ENCODE measurements around the gene FADS3.

Gene FADS3

DNA sequence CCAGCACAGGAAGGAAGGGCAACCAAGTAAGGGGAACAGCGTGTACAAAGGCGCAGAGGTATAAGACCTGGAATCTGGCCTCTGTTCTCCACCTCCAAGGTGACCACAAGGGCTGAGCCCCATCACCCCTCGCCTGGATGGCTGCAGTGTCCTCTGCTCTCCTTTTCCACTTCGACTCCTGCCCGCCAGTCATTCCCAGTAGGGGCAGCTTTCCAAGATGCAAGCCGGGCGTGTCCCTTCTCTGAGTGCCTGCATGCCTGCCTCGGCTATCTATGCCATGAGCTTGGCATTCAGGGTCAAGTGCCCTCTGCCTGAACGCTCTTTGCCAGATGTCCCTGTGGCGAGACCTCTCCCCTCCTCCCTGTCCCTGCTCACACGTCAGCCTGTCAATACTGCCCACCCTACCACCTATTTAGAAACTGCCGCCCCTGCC is 17.0 kb downstream of the FADS3 start:
- DNase-seq = no peak

- no peak for DNase-seq
These were observed 17.6 kb downstream of the FADS3 start for GRCh38 chr11:61873588-61874376.

GRCh38 chr11:61872935-61873565 is 18.3 kb downstream of the FADS3 start:
- no peak for DNase-seq

DNA sequence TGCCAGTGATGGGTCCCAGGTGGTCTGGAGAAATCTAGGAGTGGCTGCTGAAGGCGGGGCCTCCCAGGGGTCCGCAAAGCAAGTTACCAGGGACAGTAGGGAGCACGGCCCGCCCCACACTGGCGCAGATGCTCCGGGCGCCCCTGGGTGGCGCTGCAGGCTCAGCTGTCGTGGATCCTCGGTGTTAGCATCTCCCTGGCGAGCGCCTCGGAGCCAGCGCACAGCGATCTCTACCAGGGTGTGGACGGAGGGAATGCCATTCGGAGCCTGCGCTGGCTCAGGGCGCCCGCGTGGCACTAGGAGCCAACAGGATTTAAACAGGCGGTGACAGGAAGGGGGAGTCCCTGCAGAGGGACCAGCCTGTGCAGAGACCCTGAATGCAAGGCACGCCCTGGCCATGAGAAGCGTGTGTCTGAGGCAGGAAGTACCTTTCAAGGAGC is 20.2 kb downstream of the FADS3 start:
- peak; percentile 60 for DNase-seq

GRCh38 chr11:61870541-61871031 is 20.8 kb downstream of the FADS3 start:
- DNase-seq = no peak

DNA sequence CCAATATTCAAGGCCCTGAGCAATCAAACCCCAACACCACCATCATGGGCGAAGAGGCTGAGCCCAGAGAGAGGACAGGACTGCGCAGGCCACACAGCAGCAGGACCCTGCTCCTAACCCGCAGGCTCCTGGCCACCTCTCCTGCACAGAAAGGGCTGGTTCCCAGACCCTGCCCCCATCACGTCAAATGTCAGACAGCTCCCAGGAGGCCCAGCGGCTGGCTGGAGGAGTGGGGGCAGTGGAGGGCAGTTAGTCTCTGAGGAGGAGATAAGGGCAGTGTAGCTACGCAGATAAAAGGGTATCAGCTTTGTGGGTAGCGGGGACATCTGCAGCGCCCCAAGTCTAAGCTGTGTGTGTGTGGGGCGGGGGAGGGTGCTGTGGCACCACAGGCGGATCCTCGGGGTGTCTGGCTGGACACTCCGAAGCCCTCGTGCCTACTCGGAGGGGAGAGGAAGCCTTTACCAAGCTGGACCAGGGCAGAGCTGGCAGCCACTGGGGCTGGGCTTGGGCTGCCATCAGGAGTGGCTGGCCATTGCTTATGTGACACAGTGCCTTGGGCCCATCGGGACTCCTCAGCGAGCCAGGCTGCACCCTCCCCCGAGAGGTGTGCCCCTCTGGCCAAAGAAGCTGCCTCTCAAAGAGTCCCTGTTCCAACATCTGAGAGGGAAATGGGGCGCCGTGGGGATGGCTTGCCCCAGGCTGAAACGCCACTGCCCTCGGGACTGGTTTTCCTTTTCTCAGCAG is 21.5 kb downstream of the FADS3 start:
- DNase-seq = no peak

DNA sequence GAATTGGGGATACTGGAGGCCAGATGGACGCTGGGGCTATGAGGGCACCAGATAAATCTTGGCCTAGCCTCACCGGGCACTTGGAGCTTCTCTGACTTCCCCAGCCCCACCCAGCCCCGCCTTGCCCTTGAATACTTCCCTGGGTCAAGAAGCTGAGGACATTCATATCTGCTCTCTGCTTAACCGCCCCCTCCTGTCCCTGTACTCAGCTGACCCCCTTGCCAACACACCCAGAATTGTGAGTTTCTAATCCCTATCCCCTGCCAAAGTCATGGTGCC is 22.0 kb downstream of the FADS3 start:
- DNase-seq = no peak

- no peak for DNase-seq
These were observed 22.5 kb downstream of the FADS3 start for GRCh38 chr11:61868571-61869428.

- no peak for DNase-seq
These were observed 24.4 kb downstream of the FADS3 start for GRCh38 chr11:61866958-61867343.

GRCh38 chr11:61866231-61866957 is 25.0 kb downstream of the FADS3 start:
- DNase-seq = no peak

DNA sequence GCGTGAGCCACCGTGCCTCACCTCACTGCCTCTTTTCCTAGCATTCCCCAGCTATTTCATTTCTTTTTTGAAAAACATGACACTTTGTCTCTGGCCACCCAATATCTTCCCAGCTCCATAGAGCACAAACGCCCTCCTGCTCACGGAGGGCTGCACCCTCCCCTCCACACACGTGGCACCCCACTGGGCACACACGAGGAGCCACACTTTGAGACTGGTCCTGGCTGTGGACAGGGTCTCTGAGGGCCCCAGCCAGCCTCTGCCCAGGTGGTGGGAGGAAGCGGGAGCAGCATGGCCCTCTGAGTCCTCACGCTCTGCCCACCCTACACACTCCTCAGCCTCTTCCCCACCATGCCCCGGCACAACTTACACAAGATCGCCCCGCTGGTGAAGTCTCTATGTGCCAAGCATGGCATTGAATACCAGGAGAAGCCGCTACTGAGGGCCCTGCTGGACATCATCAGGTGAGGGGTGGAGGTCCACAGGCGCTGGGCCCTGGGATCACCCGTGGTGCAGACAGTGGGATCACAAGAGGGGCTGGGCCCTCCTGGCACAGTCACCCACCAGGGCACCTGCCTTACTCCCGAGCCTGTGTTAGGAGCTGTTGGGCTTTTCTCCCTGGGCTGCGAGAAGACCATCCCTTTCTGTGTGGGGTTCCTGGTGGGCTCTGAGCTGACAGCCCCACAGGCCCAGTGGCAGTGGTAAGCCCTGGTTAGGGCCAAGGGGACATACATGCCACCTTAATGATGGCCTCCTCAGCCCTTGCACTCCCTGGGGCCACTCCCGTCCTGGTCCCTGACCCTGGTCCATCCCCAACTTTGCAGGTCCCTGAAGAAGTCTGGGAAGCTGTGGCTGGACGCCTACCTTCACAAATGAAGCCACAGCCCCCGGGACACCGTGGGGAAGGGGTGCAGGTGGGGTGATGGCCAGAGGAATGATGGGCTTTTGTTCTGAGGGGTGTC is 26.2 kb downstream of the FADS3 start:
- DNase-seq = no peak

GRCh38 chr11:61863548-61864081 is 27.7 kb downstream of the FADS3 start:
- no peak for DNase-seq

DNA sequence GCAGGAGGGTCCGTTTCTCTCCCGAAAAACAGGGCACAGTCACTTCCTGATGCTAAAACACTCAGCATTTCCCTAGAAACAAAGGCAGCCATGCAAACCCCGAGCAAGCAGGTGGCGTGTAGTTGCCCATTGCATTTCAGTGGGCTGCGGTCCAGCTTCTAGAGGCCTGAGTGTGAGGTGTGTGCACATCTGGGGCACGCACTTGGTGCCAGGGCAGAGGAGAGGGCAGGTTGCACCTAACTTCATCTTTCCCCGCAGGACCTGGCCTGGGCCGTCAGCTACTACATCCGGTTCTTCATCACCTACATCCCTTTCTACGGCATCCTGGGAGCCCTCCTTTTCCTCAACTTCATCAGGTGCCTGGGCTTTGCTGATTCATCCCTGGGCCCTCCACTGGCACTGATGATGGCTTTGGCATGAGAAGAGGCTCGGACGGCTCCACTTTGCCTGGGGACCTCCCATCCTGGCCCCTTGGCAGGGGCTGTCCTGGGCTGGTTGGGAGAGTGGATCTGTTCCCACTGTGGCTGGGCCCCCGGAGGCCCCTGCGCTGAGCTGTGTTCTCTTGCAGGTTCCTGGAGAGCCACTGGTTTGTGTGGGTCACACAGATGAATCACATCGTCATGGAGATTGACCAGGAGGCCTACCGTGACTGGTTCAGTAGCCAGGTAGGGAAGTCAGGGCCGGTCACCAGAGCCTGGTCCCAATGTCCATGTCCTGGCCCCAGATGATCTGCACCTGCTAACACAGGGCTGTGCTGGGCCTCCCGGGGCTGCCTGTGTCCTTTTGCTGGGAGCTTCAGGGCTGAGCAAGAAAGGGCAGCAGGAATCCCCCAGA is 28.4 kb downstream of the FADS3 start:
- DNase-seq = no peak

DNA sequence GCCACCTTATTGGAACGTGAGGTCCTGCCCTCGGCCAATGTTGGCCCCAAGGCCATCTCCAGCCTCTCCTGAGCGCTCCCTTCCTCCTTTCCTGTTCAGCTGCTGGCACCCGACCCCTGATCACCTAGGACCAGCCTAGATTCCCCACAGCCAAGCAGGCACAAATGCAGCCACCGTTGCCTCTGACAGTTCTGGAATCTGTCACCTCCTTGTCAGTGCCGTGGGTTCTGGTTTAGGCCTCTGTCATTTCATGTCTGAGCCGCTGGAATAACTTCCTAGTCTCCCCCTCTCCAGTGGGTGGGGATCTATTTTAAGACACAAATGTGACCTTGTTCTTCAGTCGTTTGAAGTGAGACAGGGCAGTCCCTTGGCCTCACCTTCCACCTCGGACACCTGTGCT is 29.7 kb downstream of the FADS3 start:
- DNase-seq = no peak

GRCh38 chr11:61860054-61860903 is 31.1 kb downstream of the FADS3 start:
- no peak for DNase-seq

- no peak for DNase-seq
These were observed 35.2 kb downstream of the FADS3 start for GRCh38 chr11:61855939-61856680.

DNA sequence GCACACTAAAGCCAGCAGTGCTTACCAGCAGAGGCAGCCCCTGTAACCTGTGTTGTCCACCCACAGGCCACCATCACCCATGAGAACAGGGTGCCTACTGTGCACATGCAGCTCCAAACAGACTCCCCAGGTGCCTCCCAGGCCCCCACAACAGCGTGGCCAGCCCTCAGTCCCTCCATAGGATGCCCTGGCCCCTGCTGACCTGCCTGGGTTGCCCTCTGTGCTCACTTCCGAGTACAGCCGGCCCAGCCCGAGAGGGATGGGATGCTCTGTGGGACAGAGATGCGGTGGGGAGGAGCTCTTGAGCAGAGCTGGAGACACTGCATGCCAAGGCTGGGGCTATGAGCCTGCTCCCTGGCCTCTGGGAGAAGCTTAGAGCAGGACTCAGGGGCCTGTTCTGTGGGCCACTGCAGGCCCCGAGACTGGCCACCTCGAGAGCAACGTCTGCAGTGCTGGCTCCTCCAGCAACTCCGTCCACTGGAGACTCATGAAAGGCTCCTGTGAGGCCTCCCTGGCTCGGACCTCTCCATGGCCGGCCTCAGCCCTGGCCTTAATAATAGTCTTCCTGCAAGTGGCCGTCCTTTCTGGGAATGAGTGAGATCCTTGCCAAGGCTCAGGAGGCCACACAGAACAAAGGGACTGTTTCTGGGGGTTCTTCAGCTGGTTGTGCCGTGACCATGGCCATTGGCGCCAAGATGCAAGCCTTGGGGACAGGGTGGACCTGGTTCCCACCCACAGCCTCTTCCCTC is 36.2 kb downstream of the FADS3 start:
- no peak for DNase-seq

Measured in activated naive CD4-positive, alpha-beta T cell treated with Interleukin-2 at 50 U/mL for 16 hours (primary cell).